Activated naive CD4-positive, alpha-beta T cell treated with anti-CD3 and anti-CD28 coated beads, Interleukin-2, amount 50 U/mL, for 72 hours (primary cell): ENCODE data around the gene FOXP3. TPM values are rescaled to one million over a fixed set of nuclear protein-coding genes. Genes with fewer than 3 reads are reported as not detected.

Source experiments
- ATAC-seq, 2 donors: fragments of 150-1000 bp; cut with Tn5 transposase; 2 replicates each; pipeline ENCODE4 v1.10.0; 2021; ENCODE audit warnings: mild to moderate bottlenecking in 2 of 2, moderate library complexity in 2 of 2
- DNase-seq, 2 donors: peaks; one replicate each; pipeline ENCODE4 v3.0.0; 2021 to 2022; ENCODE audit warnings: low spot score in 2 of 2
- H3K27ac Mint-ChIP-seq, 2 donors: one replicate each; pipeline ENCODE4 v1.8.0; 2022; ENCODE audit warnings: mild to moderate bottlenecking in 2 of 2, mixed read lengths in 2 of 2
- H3K36me3 Mint-ChIP-seq, 2 donors: one replicate each; pipeline ENCODE4 v1.8.0; 2022; ENCODE audit warnings: mixed read lengths in 2 of 2
- H3K9me3 Mint-ChIP-seq, 2 donors: one replicate each; pipeline ENCODE4 v1.8.0; 2022; ENCODE audit warnings: mixed read lengths in 2 of 2
- total RNA-seq, 2 donors: library from RNA; stranded (reverse); gene quantifications; one replicate each; pipeline ENCODE4 v1.2.3, GENCODE V29; 2022

The FOXP3 gene
- total RNA-seq, 2 donors from 2014 or later: 5.4 to 24.3 TPM

DNA sequence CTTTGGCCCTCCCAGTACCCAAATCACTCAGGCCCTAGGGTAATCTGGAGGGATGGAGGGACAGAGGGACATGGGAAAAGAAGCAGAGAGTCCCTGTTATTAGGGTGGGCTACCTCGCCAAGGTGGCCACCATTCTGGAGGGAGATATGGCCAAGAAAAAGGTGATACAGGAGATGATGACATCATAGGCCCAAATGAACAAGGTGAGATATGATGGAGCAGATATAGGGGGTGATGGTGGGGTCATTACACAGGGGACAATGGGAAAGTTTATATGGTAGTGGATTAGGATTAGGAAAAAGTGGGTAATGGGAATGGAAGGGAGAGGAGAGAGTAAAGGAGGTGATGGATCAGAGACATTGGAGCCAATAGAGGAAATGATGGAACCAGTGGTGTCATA, 51.6 kb downstream of the FOXP3 start:
- H3K36me3 Mint-ChIP-seq: no peaks in the 10 kb centered on the region
- no peak overlapping the region for H3K27ac Mint-ChIP-seq
- H3K9me3 Mint-ChIP-seq: peaks cover 6 to 7% of the 10 kb centered on the region in 2 donors
- no peak for DNase-seq
- no peak for ATAC-seq

DNA sequence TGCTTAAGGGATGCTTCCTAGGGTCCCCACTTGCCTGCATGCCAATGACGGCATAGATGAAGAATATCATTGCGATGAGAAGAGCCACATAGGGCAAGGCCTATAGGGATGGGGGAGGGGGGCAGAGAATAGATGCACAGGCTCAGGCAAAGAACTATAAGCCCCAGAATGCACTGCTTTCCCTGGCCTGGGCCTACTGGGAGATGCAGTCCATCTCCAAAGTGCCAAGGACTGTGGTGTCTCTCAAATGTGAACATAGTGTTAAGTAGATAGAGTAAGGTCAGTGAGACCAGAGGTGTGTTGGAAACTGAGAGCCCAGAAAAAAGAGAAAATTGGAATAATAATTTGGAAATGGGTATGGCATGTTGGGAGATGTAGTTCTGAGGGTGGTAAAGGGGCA, 52.3 kb downstream of the FOXP3 start:
- H3K9me3 Mint-ChIP-seq: peaks cover 6 to 7% of the 10 kb centered on the region in 2 donors
- H3K27ac Mint-ChIP-seq: no peak overlapping the region
- H3K36me3 Mint-ChIP-seq: no peaks in the 10 kb centered on the region
- ATAC-seq (no peak), DNase-seq (no peak)

DNA sequence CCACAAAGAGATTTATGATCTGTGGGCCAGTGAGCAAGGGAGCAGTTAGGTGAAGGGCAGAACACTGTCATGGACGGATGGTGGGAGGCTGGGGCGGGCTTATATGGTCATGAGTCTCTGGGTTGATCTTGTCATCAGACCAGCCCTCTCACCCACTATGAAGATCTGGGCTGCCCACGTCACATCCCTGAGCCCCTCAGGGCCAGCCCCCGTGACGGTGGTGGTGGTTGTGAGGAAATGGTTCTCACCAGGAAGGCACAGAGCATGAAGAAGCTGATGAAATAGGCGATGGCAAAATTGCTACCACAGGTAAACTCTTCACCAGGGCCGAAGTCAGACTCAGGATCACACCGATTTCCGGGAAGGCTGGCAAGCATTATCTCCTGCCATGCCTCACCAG, 53.4 kb downstream of the FOXP3 start:
- ATAC-seq (no peak), DNase-seq (no peak)
- Mint-ChIP-seq H3K9me3 (peaks cover 6 to 7% of the 10 kb centered on the region in 2 donors), H3K27ac (peak overlapping the region in 1 of 2 donors; percentile 35), H3K36me3 (no peaks in the 10 kb centered on the region)

DNA sequence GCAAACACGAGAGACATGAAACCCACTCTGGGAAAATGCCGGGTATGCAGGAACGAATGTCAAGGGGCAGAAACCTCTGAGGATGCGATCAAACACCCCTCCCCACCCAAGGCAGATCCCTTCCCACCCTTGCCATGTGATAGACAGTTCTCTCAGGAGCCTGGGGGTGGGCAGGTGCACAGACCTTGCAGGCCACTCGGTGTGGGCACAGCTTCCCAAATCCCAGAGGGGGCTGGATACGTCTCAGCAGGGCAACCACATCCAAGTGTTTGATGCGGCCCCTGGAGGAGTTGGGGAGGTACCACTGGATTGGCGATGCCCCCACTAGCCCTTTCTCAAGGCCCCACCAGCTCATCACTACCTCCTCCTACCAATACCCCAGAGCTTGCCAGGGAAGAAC, 54.1 kb downstream of the FOXP3 start:
- H3K27ac Mint-ChIP-seq: peak overlapping the region in 1 of 2 donors; percentile 35
- no peak for ATAC-seq
- H3K36me3 Mint-ChIP-seq: no peaks in the 10 kb centered on the region
- DNase-seq: no peak
- peaks cover 6 to 7% of the 10 kb centered on the region in 2 donors for H3K9me3 Mint-ChIP-seq

DNA sequence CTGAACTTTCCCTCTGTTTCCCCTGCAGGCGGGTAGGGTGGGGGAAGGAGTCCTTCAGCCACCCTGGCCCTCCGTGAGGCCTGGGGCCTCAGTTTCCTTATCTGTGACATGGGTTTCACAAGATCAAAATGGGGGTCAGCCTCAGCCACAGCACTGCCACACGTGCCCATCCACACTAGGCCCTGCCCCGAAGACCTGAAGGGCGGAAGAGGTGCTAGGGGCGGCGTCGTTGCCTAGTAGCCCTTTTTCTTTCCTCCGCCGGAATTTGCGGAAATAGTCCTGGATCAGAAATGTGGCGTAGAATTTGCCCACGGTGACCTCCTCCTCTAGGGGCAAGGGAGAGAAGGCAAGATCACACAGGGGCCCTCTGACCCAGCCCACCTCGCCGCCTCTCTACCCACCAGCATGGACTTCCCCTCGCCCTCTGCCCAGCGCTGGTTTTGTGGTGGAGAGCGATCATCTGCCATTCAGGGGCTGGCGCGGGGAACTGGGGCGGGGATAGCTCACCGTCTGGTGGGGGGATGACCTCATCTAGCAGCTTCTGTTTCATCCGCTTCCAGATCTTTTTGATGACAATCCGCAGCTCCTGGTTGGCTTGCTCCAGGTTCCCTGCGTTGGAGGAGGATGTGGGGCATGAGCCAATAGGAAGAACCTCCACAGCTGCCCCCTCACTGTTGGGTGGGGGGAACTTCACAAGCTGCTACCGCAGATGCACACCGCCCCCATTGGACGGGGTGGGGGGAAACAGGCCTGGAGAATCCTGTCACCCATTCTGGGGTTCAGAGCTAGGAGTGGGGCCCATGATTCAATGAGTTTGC, 54.9 kb downstream of the FOXP3 start:
- ATAC-seq (peak in 1 of 2 donors; percentile 80), DNase-seq (no peak)
- Mint-ChIP-seq H3K36me3 (no peaks in the 10 kb centered on the region), H3K27ac (no peak overlapping the region), H3K9me3 (peaks cover 6 to 7% of the 10 kb centered on the region in 2 donors)

DNA sequence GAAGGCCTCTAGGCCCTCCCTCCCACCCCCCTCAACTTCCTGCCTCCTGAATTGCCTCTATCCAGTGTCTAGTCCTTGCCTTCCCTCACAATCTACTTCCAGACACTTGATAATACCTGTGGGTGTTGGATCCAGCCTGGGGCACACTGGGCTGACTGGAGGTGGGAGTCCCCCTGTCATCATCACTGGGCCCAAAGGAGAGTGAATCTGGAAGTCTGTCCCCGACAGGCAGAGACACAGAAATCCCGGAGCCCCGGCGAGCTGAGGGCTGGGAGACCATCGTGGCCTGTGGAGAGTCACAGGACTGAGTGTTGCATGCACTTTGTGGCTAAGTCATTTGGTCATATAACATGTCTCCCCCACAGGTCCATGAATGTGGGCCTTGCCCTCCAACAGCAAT, 56.1 kb downstream of the FOXP3 start:
- DNase-seq: no peak
- H3K27ac Mint-ChIP-seq: no peak overlapping the region
- peaks cover 6 to 7% of the 10 kb centered on the region in 2 donors for H3K9me3 Mint-ChIP-seq
- ATAC-seq: no peak
- H3K36me3 Mint-ChIP-seq: no peaks in the 10 kb centered on the region

DNA sequence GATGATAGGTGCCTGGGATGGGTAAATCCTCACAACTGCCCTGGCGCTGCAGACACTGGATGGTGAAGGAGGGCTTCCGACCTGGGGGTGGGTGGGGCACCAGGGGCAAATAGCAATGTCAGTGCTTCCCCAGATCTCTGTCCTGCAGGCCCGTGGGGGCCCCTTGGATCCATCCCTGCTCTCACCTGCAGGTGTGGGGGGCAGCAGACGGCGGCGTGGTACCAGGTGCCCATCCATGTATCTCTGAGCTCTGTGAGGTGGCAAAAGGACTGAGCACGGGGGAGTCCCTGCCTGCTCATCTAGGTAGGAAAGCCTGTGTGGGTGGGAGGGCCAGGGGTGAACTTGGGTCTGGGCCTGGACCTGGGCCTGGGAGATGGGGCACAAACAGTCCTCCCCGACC, 58.0 kb downstream of the FOXP3 start:
- DNase-seq (no peak), ATAC-seq (no peak)
- H3K27ac Mint-ChIP-seq: no peak overlapping the region
- H3K36me3 Mint-ChIP-seq: no peaks in the 10 kb centered on the region
- H3K9me3 Mint-ChIP-seq: no peaks in the 10 kb centered on the region

DNA sequence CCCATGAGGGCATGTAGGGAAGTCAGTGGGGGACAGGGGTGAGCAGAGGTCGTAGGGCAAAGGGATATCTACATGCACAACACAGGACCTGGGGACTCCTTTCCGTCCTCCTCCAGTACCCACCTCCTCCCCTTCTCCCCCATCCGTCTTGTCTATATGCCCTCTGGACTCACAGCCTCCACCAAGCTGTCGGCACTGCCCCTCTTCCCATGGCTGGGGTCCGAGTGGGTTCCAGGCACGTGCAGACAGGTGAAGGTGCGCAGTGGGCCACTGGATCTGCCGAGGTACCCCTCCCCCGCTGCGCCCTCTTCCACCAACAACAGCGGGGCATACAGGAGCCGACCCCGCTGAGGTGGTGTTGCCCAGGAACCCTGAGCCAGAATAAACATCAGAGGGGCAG, 59.1 kb downstream of the FOXP3 start:
- no peaks in the 10 kb centered on the region for H3K36me3 Mint-ChIP-seq
- H3K9me3 Mint-ChIP-seq: no peaks in the 10 kb centered on the region
- H3K27ac Mint-ChIP-seq: no peak overlapping the region
- DNase-seq (no peak), ATAC-seq (no peak)

DNA sequence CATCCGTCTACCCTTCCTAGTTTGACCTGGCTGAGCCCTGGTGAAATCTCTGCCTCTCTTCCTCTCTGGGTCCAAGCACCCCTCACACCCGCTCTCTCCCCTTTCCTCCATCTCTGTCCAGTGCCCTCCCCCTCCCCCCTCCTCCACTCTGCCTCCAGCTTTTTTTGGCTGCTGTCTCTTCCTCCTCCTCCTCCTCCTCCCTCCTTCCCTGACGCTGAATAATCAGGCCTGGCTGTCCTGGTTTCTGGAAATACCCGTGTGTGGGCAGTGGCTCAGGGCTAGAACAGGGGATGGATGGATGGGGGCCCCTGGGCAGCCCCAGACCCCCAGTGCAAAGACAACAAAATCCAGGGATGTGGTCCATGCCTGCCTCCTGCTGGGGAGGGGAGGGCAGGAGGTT, 59.8 kb downstream of the FOXP3 start:
- H3K36me3 Mint-ChIP-seq: no peaks in the 10 kb centered on the region
- ATAC-seq (no peak), DNase-seq (no peak)
- no peak overlapping the region for H3K27ac Mint-ChIP-seq
- no peaks in the 10 kb centered on the region for H3K9me3 Mint-ChIP-seq

DNA sequence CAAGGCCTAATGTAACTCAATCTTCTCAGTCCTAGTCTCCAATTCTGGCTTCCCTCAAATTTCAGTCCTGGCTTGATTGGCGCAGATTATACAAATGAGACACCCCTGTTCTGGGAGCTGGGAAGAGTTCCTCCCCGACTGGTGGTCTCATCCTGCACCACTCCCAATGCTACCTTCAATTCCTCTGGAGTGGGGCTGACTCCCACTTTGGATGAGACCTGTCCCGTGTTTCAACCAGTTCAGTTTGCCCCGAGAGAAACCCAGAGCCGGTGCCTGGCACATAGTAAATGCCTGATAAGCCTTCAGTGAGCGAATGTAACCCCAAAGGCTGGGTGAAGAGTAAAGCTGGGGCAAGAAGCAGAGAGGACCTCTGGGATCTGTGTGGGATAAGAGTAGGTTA, 60.5 kb downstream of the FOXP3 start:
- no peaks in the 10 kb centered on the region for H3K9me3 Mint-ChIP-seq
- no peak for DNase-seq
- H3K36me3 Mint-ChIP-seq: no peaks in the 10 kb centered on the region
- H3K27ac Mint-ChIP-seq: no peak overlapping the region
- ATAC-seq: no peak

DNA sequence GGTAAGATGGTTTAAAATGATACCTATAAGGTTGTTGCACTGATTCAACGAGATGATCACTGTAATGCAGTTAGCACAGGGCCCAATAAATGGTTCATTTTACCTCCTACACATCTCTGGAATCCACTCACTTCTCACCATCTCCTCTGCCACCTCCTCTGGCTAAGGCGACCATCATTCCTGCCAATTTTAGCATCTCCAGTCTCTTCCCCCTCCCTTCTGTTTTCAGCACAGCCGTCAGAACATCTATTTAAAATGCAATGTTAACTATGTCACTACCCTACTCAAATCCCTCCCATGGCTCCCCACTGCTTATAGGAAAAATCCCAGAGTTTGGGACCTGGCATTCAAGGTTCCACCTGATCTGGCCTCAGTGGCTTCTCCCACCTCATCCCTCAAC, 61.0 kb downstream of the FOXP3 start:
- Mint-ChIP-seq H3K27ac (no peak overlapping the region), H3K9me3 (no peaks in the 10 kb centered on the region)
- no peak for ATAC-seq

DNA sequence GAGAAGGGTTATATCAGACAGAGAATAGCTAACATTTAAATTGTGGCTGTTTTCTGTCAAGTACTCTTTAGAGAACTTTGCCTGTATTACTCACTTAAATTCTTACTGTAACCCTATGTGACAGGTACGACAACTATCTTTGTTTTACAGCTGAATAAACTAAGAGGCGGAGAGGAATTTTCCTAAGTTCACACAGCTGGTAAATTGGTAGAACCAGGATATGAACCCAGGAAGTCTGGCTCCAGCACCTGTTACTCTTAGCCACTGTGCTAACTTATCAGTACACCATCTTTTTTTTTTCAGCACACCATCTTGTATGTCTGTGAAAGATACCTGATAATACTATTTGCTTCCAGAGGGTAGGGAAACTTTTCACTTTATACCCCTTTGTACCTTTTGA, 62.5 kb downstream of the FOXP3 start:
- ATAC-seq: no peak
- no peaks in the 10 kb centered on the region for H3K9me3 Mint-ChIP-seq
- DNase-seq: no peak
- H3K36me3 Mint-ChIP-seq: peaks cover 0 to 9% of the 10 kb centered on the region in 2 donors
- no peak overlapping the region for H3K27ac Mint-ChIP-seq

More for the DNA sequence above, 61.0 kb downstream of the FOXP3 start:
- H3K36me3 Mint-ChIP-seq: peaks cover 0 to 2% of the 10 kb centered on the region in 2 donors
- no peak for DNase-seq

Other genes with a start within 250 kb of the FOXP3 start
- 10 to 100 TPM; 34.8 to 41.8 TPM for gene TFE3, start 221.4 kb downstream of the FOXP3 start, total RNA-seq
- 1 to 10 TPM; 4.5 to 5.7 TPM for gene CCDC120, start 205.7 kb downstream of the FOXP3 start, total RNA-seq
- gene PRAF2, start 190.7 kb downstream of the FOXP3 start, total RNA-seq: 10 to 100 TPM; 10.9 to 40.9 TPM
- gene WDR45, start 184.8 kb downstream of the FOXP3 start, total RNA-seq: 10 to 100 TPM; 24.6 to 57.5 TPM
- gene GPKOW, start 141.0 kb downstream of the FOXP3 start, total RNA-seq: 10 to 100 TPM; 15.6 to 24.5 TPM
- 1 to 10 TPM; 1.2 to 3.6 TPM for gene MAGIX, start 102.0 kb downstream of the FOXP3 start, total RNA-seq
- 100 to 1,000 TPM; 142 to 169 TPM for gene PLP2, start 92.8 kb downstream of the FOXP3 start, total RNA-seq
- gene PRICKLE3, start 78.3 kb downstream of the FOXP3 start, total RNA-seq: 10 to 100 TPM; 22.8 to 27.3 TPM
- 10 to 100 TPM; 11.2 to 69.3 TPM for gene SYP, start 64.5 kb downstream of the FOXP3 start, total RNA-seq
- 1 to 10 TPM; 1.7 to 2.6 TPM for gene CACNA1F, start 31.4 kb downstream of the FOXP3 start, total RNA-seq
- gene CCDC22, start 29.2 kb downstream of the FOXP3 start, total RNA-seq: 10 to 100 TPM; 18.3 to 26.4 TPM
- 1 to 10 TPM; 4.2 to 5.3 TPM for gene PPP1R3F, start 5.1 kb upstream of the FOXP3 start, total RNA-seq
- not detected for gene GAGE10, start 38.9 kb upstream of the FOXP3 start, total RNA-seq
- gene GAGE12J, start 57.3 kb upstream of the FOXP3 start, total RNA-seq: not detected
- not detected for gene GAGE13, start 66.9 kb upstream of the FOXP3 start, total RNA-seq